ENCODE results near the gene HYAL1. TPM values are rescaled to one million over a fixed set of nuclear protein-coding genes. Genes with fewer than 3 reads are reported as not detected.
"Not testable (repeated sequence)": the region's sequence is repeated elsewhere in the genome, so short reads cannot be mapped to it uniquely, and the experiment has no call there.

HYAL1 gene
- total RNA-seq, 1 experiment from 2014 or later: 0.23 TPM

GRCh38 chr3:50319181-50319893 is 16.0 kb upstream of the HYAL1 start:
- DNase-seq (ENCODE audit: low read depth): no peak

GRCh38 chr3:50318615-50319014 is 15.2 kb upstream of the HYAL1 start:
- DNase-seq (ENCODE audit: low read depth): no peak

GRCh38 chr3:50318163-50318562 is 14.8 kb upstream of the HYAL1 start:
- DNase-seq (ENCODE audit: low read depth): no peak

- DNase-seq (ENCODE audit: low read depth): no peak
Observed at GRCh38 chr3:50317300-50317699, 13.9 kb upstream of the HYAL1 start.

GRCh38 chr3:50316657-50317242 is 13.4 kb upstream of the HYAL1 start:
- no peak for DNase-seq (ENCODE audit: low read depth)

GRCh38 chr3:50314816-50315215 is 11.4 kb upstream of the HYAL1 start:
- DNase-seq (ENCODE audit: low read depth): no peak

GRCh38 chr3:50314342-50314741 is 11.0 kb upstream of the HYAL1 start:
- DNase-seq (ENCODE audit: low read depth): no peak

- DNase-seq (ENCODE audit: low read depth): not testable (repeated sequence)
Observed at GRCh38 chr3:50312041-50312440, 8.7 kb upstream of the HYAL1 start.

- DNase-seq (ENCODE audit: low read depth): peak; percentile 16
Observed at GRCh38 chr3:50304601-50305000, 1.2 kb upstream of the HYAL1 start.

GRCh38 chr3:50302095-50303012 is 1.0 kb downstream of the HYAL1 start:
- DNase-seq (ENCODE audit: low read depth): no peak

GRCh38 chr3:50300681-50301254 is 2.6 kb downstream of the HYAL1 start:
- DNase-seq (ENCODE audit: low read depth): no peak

- peak; percentile 23 for DNase-seq (ENCODE audit: low read depth)
Observed at GRCh38 chr3:50299929-50300680, 3.3 kb downstream of the HYAL1 start.

- DNase-seq (ENCODE audit: low read depth): no peak
Observed at GRCh38 chr3:50299638-50299928, 3.8 kb downstream of the HYAL1 start.

GRCh38 chr3:50298836-50299637 is 4.3 kb downstream of the HYAL1 start, which contains the start of the genes HYAL3 and NAA80:
HYAL3 (minus strand) TSS chr3:50299405; CDS start chr3:50295602, 3,803 bp downstream.
NAA80 (minus strand) TSS chr3:50299405; CDS start chr3:50297463, 1,942 bp downstream.
- peak; percentile 99 for DNase-seq (ENCODE audit: low read depth)

- DNase-seq (ENCODE audit: low read depth): no peak
Observed at GRCh38 chr3:50297896-50298725, 5.3 kb downstream of the HYAL1 start.

- no peak for DNase-seq (ENCODE audit: low read depth)
Observed at GRCh38 chr3:50297384-50297775, 6.0 kb downstream of the HYAL1 start.

- no peak for DNase-seq (ENCODE audit: low read depth)
Observed at GRCh38 chr3:50296721-50297383, 6.5 kb downstream of the HYAL1 start.

GRCh38 chr3:50295553-50296431 is 7.6 kb downstream of the HYAL1 start:
- DNase-seq (ENCODE audit: low read depth): no peak
